Panc1 (cell line): ENCODE measurements around the gene MAPK8. TPM values are rescaled to one million over a fixed set of nuclear protein-coding genes. Genes with fewer than 3 reads are reported as not detected.

Source experiments
- ATAC-seq: fragments of 200-7000 bp; cut with Tn5 transposase; 2 replicates; pipeline ENCODE4 v1.9.1; 2020; ENCODE audit warnings: mild to moderate bottlenecking, moderate library complexity
- BruUV-seq: library from RNA; stranded (reverse); fragments of 400-500 nt; replicated peaks from 2 replicates; lab custom pipeline; 2021; lab: Mats Ljungman, UMichigan
- CTCF ChIA-PET: fragments of 300-600 bp; sonication (Branson Sonifier 250); formaldehyde crosslinking; loops from one replicate; lab custom pipeline; 2022; ENCODE audit warnings: antibody characterized with exemption; lab: Charles Lee
- POLR2A ChIA-PET: fragments of 300-600 bp; sonication (Branson Sonifier 250); formaldehyde crosslinking; loops from one replicate; lab custom pipeline; 2022; ENCODE audit warnings: antibody characterized with exemption; lab: Charles Lee
- DNase-seq: peaks from one replicate; pipeline ENCODE4 v3.0.0-alpha.2; 2010; ENCODE audit warnings: low read depth, low spot score
- H3K27ac ChIP-seq: 2 replicates; pipeline ENCODE4 v1.5.1; 2011; ENCODE audit warnings: mild to moderate bottlenecking, low read length, inconsistent platforms
- H3K27me3 ChIP-seq: fragments of 200-500 bp; sonication (Bioruptor generic); 2 replicates; pipeline ENCODE4 v1.6.0; 2014; ENCODE audit warnings: low read length, inconsistent platforms; ENCODE audit not compliant: control insufficient read depth, insufficient read depth
- H3K36me3 ChIP-seq: fragments of 200-500 bp; sonication (Bioruptor generic); 2 replicates; pipeline ENCODE4 v1.5.1; 2014; ENCODE audit warnings: inconsistent platforms, mild to moderate bottlenecking, low read length, moderate library complexity; ENCODE audit not compliant: control insufficient read depth, insufficient read depth
- H3K4me1 ChIP-seq: 2 replicates; pipeline ENCODE4 v1.5.1; 2011; ENCODE audit warnings: inconsistent platforms, mild to moderate bottlenecking, low read length, moderate library complexity; ENCODE audit not compliant: control insufficient read depth, insufficient read depth
- H3K4me3 ChIP-seq, 2 experiments: 2 replicates each; pipeline ENCODE4 v1.5.1; 2011 to 2012; ENCODE audit warnings: low read depth in 2 of 2, low read length in 2 of 2, mild to moderate bottlenecking in 2 of 2, inconsistent platforms in 1 of 2, moderate library complexity in 1 of 2
- H3K9me3 ChIP-seq: fragments of 200-500 bp; sonication (Bioruptor generic); 2 replicates; pipeline ENCODE4 v1.5.1; 2014; ENCODE audit warnings: low read depth, mild to moderate bottlenecking, inconsistent platforms, low read length, moderate library complexity; ENCODE audit not compliant: control insufficient read depth, insufficient read depth
- CTCF ChIP-seq: fragments of 450-650 bp; IDR thresholded peaks from 2 replicates; pipeline ENCODE4 v1.5.1; 2017; ENCODE audit warnings: mild to moderate bottlenecking
- POLR2AphosphoS5 ChIP-seq: IDR thresholded peaks from 2 replicates; pipeline ENCODE4 v1.6.1; 2012; ENCODE audit warnings: mild to moderate bottlenecking, low read depth, low read length, moderate library complexity
- REST ChIP-seq, 2 experiments: IDR thresholded peaks; 2 replicates each; pipeline ENCODE4 v1.6.1; 2011 to 2012; ENCODE audit warnings: low read depth in 2 of 2, control low read depth in 1 of 2, low read length in 1 of 2, mild to moderate bottlenecking in 1 of 2, moderate library complexity in 1 of 2; ENCODE audit not compliant: insufficient read depth in 1 of 2
- SIN3A ChIP-seq: IDR thresholded peaks from 2 replicates; pipeline ENCODE4 v1.6.1; 2012; ENCODE audit warnings: low read depth, mild to moderate bottlenecking, low read length, moderate library complexity, borderline replicate concordance; ENCODE audit not compliant: insufficient read depth
- TCF7L2 ChIP-seq: IDR thresholded peaks from 2 replicates; pipeline ENCODE4 v1.6.1; 2011; ENCODE audit warnings: mild to moderate bottlenecking, low read depth, low read length, inconsistent platforms
- in situ Hi-C: cut with HindIII; loops from 2 replicates; pipeline ENCODE4 v1.10.0; 2016; ENCODE audit warnings: low sequenced_read_pairs, low pct_unique_long_range_greater_than_20kb
- intact Hi-C: fragments of 100-400 bp; cut with micrococcal nuclease; formaldehyde crosslinking; loops from one replicate; pipeline ENCODE4 v1.10.0; 2022; ENCODE audit not compliant: unreplicated experiment
- total RNA-seq: library from RNA; stranded (reverse); gene quantifications from one replicate; pipeline ENCODE4 v1.2.1, GENCODE V29; 2021; ENCODE audit not compliant: unreplicated experiment

Gene MAPK8
- total RNA-seq, 1 experiment from 2014 or later = 66.6 TPM

- Histone ChIP-seq H3K4me1 (no peaks in the 10 kb centered on the region; the same call in 1 of the 2 replicates), H3K27ac (no peak overlapping the region), H3K4me3 (no peak overlapping the region), H3K27me3 (no peaks in the 10 kb centered on the region), H3K9me3 (no peaks in the 10 kb centered on the region), H3K36me3 (no peaks in the 10 kb centered on the region)
- intact Hi-C loops = no loop called here
- TF ChIP-seq CTCF = no peak
- no peak for TF ChIP-seq POLR2AphosphoS5
- TF ChIP-seq REST (IDR thresholded peaks at IDR 0.05; ENCODE audit: insufficient read depth in 1 of 2, low read depth in 2 of 2, low read length in 1 of 2) = no peak
- TF ChIP-seq TCF7L2 = no peak
- TF ChIP-seq SIN3A = no peak
- no peak for ATAC-seq
- DNase-seq = no peak
- in situ Hi-C loops = no loop called here
- no TSS peak for BruUV-seq
- POLR2A ChIA-PET = interaction anchor here (0.6 kb wide), 1 partner anchor 1762 kb away, joined by 6 read pairs; no protein-coding TSS in a partner anchor
- CTCF ChIA-PET = interaction anchor here (0.7 kb wide), 1 partner anchor 49 kb away, joined by 7 read pairs; no protein-coding TSS in a partner anchor
Measured at GRCh38 chr10:48455055-48455391, 148.5 kb downstream of the MAPK8 start.

- intact Hi-C loops = no loop called here
- Histone ChIP-seq H3K4me3 (no peak overlapping the region), H3K36me3 (no peaks in the 10 kb centered on the region), H3K9me3 (no peaks in the 10 kb centered on the region), H3K4me1 (no peaks in the 10 kb centered on the region; the same call in 1 of the 2 replicates), H3K27ac (no peak overlapping the region), H3K27me3 (no peaks in the 10 kb centered on the region)
- ATAC-seq (no peak), DNase-seq (no peak)
- TF ChIP-seq REST (IDR thresholded peaks at IDR 0.05; ENCODE audit: insufficient read depth in 1 of 2, low read depth in 2 of 2, low read length in 1 of 2) = no peak
- TF ChIP-seq POLR2AphosphoS5 = no peak
- TF ChIP-seq TCF7L2 = no peak
- no peak for TF ChIP-seq CTCF
- TF ChIP-seq SIN3A = no peak
- POLR2A ChIA-PET = no interaction called here
- in situ Hi-C loops = no loop called here
- BruUV-seq = no TSS peak
- CTCF ChIA-PET = no interaction called here
Measured at GRCh38 chr10:48455392-48456151, 149.1 kb downstream of the MAPK8 start.
